PFSK-1 (cell line): Measurements from ENCODE around the gene RBBP8NL.

Source experiments
- REST ChIP-seq, 2 experiments: IDR thresholded peaks; 2 replicates each; pipeline versions ENCODE4 v1.6.1 to v1.8.0; 2011 to 2012; ENCODE audit warnings: low read depth in 2 of 2, low read length in 2 of 2, control low read depth in 1 of 2, inconsistent platforms in 1 of 2, mild to moderate bottlenecking in 1 of 2, moderate library complexity in 1 of 2; ENCODE audit not compliant: insufficient read depth in 1 of 2
- TAF1 ChIP-seq: IDR thresholded peaks from 2 replicates; pipeline ENCODE4 v1.6.1; 2012; ENCODE audit warnings: low read length, control low read depth, borderline replicate concordance; ENCODE audit not compliant: insufficient read depth

GRCh38 chr20:62392077-62392418, 35.3 kb downstream of the RBBP8NL start:
- TF ChIP-seq REST (IDR thresholded peaks at IDR 0.05; ENCODE audit: insufficient read depth in 1 of 2, low read depth in 2 of 2, low read length in 2 of 2) (no peak), TAF1 (no peak)
